ENCODE measurements around the gene ZBTB8OS. TPM values are rescaled to one million over a fixed set of nuclear protein-coding genes. Genes with fewer than 3 reads are reported as not detected.
A peak's percentile ranks its signal among the peaks of the same experiment; 100 is the strongest.
"Not testable (repeated sequence)": the region's sequence is repeated elsewhere in the genome, so short reads cannot be mapped to it uniquely, and the experiment has no call there.

The ZBTB8OS gene
- total RNA-seq = 10 to 100 TPM; 17.7 to 31.0 (median 28.1) TPM

- ATAC-seq = peak; percentile 91
Observed at GRCh38 chr1:32650248-32650751, at the start of gene ZBTB8OS. TSS of gene ZBTB8OS (minus strand) at chr1:32650550. CDS start at chr1:32650529, 21 bp downstream.

GRCh38 chr1:32696996-32697395 lies 46.6 kb upstream of the ZBTB8OS start:
- not testable (repeated sequence) for H3K4me3 ChIP-seq, ATAC-seq, H3K27me3 ChIP-seq, H3K9me3 ChIP-seq
- 92% methylated on average over 5 of the region's 8 CpGs; no CpG with 5 or more reads in 1 of the 2 donors for WGBS, 2 donors (ENCODE audit: low coverage in 1 of 2)
- Histone ChIP-seq H3K36me3 (peaks cover 0 to 35% of the 10 kb centered on the region in 2 donors), H3K4me1 (peaks cover 7 to 88% (median 30%) of the 10 kb centered on the region in 3 donors), H3K27ac (peak overlapping the region in 3 of 4 donors; percentile 59 to 100 (median 95))

More at GRCh38 chr1:32650248-32650751, at the start of gene ZBTB8OS:
- no peak for TF ChIP-seq CTCF (IDR thresholded peaks at IDR 0.05)
- peak; percentile 86 for TF ChIP-seq POLR2AphosphoS5 (IDR thresholded peaks at IDR 0.05)
- peak; percentile 39 to 69 for TF ChIP-seq POLR2A (IDR thresholded peaks at IDR 0.05)
- Histone ChIP-seq H3K27ac (peak within 1 kb of the TSS; percentile 97 to 100 (median 98)), H3K4me3 (peak within 1 kb of the TSS; percentile 85 to 100), H3K4me1 (peaks cover 0 to 72% (median 19%) of the 10 kb centered on the region in 3 donors), H3K27me3 (no peaks in the 10 kb centered on the region), H3K9me3 (no peaks in the 10 kb centered on the region), H3K36me3 (peaks cover 0 to 32% of the 10 kb centered on the region in 2 donors)
- 0% methylated on average over 18 of the region's 21 CpGs for WGBS, 2 donors (ENCODE audit: low coverage in 1 of 2)

DNA sequence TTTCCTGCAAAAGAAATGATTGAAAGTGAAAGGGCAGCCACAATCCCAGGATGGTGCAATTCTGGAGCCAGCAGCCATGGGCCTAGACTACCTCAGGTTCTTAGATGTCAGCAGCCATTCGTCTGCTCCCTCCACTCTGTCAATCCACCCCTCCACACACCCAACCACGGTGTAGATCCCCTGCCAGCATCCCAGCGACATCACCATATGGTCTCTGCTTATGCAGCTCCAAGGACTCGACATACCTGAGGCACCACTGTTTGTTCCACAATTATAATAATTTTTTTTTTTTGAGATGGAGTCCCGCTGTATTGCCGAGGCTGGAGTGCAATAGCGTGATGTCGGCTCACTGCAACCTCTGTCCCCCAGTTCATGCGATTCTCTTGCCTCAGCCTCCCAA lies 45.7 kb upstream of the ZBTB8OS start:
- no peaks in the 10 kb centered on the region for H3K27me3 ChIP-seq
- no peaks in the 10 kb centered on the region for H3K9me3 ChIP-seq
- H3K27ac ChIP-seq = peak overlapping the region in 3 of 4 donors; percentile 84 to 100 (median 95)
- 79 to 100% methylated on average over 1 to 6 of the region's 9 CpGs for WGBS, 2 donors (ENCODE audit: low coverage in 1 of 2)
- peaks cover 7 to 88% (median 23%) of the 10 kb centered on the region in 3 donors for H3K4me1 ChIP-seq
- H3K36me3 ChIP-seq = peaks cover 0 to 43% of the 10 kb centered on the region in 2 donors
- no peak for ATAC-seq
- no peak overlapping the region for H3K4me3 ChIP-seq
- TF ChIP-seq EP300 (IDR thresholded peaks at IDR 0.05) = no peak
- no peak for TF ChIP-seq CTCF (IDR thresholded peaks at IDR 0.05)
- no peak for TF ChIP-seq POLR2A (IDR thresholded peaks at IDR 0.05)
- TF ChIP-seq POLR2AphosphoS5 (IDR thresholded peaks at IDR 0.05) = no peak

GRCh38 chr1:32695098-32695904 lies 45.0 kb upstream of the ZBTB8OS start:
- no peak for TF ChIP-seq CTCF (IDR thresholded peaks at IDR 0.05)
- TF ChIP-seq EP300 (IDR thresholded peaks at IDR 0.05) = no peak
- no peak for TF ChIP-seq POLR2A (IDR thresholded peaks at IDR 0.05)
- peak; percentile 68 for TF ChIP-seq POLR2AphosphoS5 (IDR thresholded peaks at IDR 0.05)

GRCh38 chr1:32693455-32694174 lies 43.3 kb upstream of the ZBTB8OS start:
- Histone ChIP-seq H3K27me3 (no peaks in the 10 kb centered on the region), H3K4me3 (no peak overlapping the region), H3K9me3 (no peaks in the 10 kb centered on the region), H3K27ac (peak overlapping the region; percentile 62 to 100 (median 90)), H3K36me3 (peaks cover 0 to 49% of the 10 kb centered on the region in 2 donors), H3K4me1 (peaks cover 7 to 86% (median 23%) of the 10 kb centered on the region in 3 donors)
- TF ChIP-seq POLR2AphosphoS5 (IDR thresholded peaks at IDR 0.05) (peak; percentile 74), POLR2A (IDR thresholded peaks at IDR 0.05) (no peak)
- 44 to 49% methylated on average over 1 to 3 of the region's 6 CpGs for WGBS, 2 donors (ENCODE audit: low coverage in 1 of 2)
- ATAC-seq = peak; percentile 74

More at GRCh38 chr1:32695098-32695904, 45.0 kb upstream of the ZBTB8OS start:
- peak overlapping the region; percentile 44 to 100 (median 90) for H3K27ac ChIP-seq
- ATAC-seq = peak; percentile 45
- no peaks in the 10 kb centered on the region for H3K9me3 ChIP-seq
- H3K36me3 ChIP-seq = peaks cover 0 to 49% of the 10 kb centered on the region in 2 donors
- peaks cover 7 to 88% (median 23%) of the 10 kb centered on the region in 3 donors for H3K4me1 ChIP-seq
- no peak overlapping the region for H3K4me3 ChIP-seq
- 47% methylated on average over 9 of the region's 17 CpGs; no CpG with 5 or more reads in 1 of the 2 donors for WGBS, 2 donors (ENCODE audit: low coverage in 1 of 2)
- H3K27me3 ChIP-seq = no peaks in the 10 kb centered on the region
